ENCODE measurements around the gene MGME1.
A peak's percentile ranks its signal among the peaks of the same experiment; 100 is the strongest.

The MGME1 gene

GRCh38 chr20:17960927-17961586 lies 7.8 kb upstream of the MGME1 start:
- TF ChIP-seq CTCF (IDR thresholded peaks at IDR 0.05; ENCODE audit: low read depth, low read length, missing control alignments), result no peak
- no peak for DNase-seq (ENCODE audit: low read depth)
- peak overlapping the region; percentile 1 for H3K4me3 ChIP-seq (ENCODE audit: low read depth, low read length)

GRCh38 chr20:17961587-17961940 lies 7.3 kb upstream of the MGME1 start:
- TF ChIP-seq CTCF (IDR thresholded peaks at IDR 0.05; ENCODE audit: low read depth, low read length, missing control alignments), result no peak
- DNase-seq (ENCODE audit: low read depth), result no peak
- H3K4me3 ChIP-seq (ENCODE audit: low read depth, low read length), result no peak overlapping the region; the same call in 1 of the 2 replicates

- DNase-seq (ENCODE audit: low read depth), result no peak
- no peak for TF ChIP-seq CTCF (IDR thresholded peaks at IDR 0.05; ENCODE audit: low read depth, low read length, missing control alignments)
- peak overlapping the region; percentile 94 for H3K4me3 ChIP-seq (ENCODE audit: low read depth, low read length)
Observed at GRCh38 chr20:17963114-17963897, 5.5 kb upstream of the MGME1 start.

- no peak for DNase-seq (ENCODE audit: low read depth)
- H3K4me3 ChIP-seq (ENCODE audit: low read depth, low read length), result peak overlapping the region; percentile 94; the same call in 1 of the 2 replicates
- no peak for TF ChIP-seq CTCF (IDR thresholded peaks at IDR 0.05; ENCODE audit: low read depth, low read length, missing control alignments)
Observed at GRCh38 chr20:17964073-17964472, 4.7 kb upstream of the MGME1 start.

- TF ChIP-seq CTCF (IDR thresholded peaks at IDR 0.05; ENCODE audit: low read depth, low read length, missing control alignments), result no peak
- no peak for DNase-seq (ENCODE audit: low read depth)
- H3K4me3 ChIP-seq (ENCODE audit: low read depth, low read length), result peak overlapping the region; percentile 94
Observed at GRCh38 chr20:17964632-17965031, 4.2 kb upstream of the MGME1 start.

- TF ChIP-seq CTCF (IDR thresholded peaks at IDR 0.05; ENCODE audit: low read depth, low read length, missing control alignments), result no peak
- H3K4me3 ChIP-seq (ENCODE audit: low read depth, low read length), result peak overlapping the region; percentile 94
- no peak for DNase-seq (ENCODE audit: low read depth)
Observed at GRCh38 chr20:17965042-17965697, 3.6 kb upstream of the MGME1 start.

Data from GM12864 (cell line).